Smooth muscle cell (in vitro differentiated cells): Measurements from ENCODE around the gene SORCS3. TPM values are rescaled to one million over a fixed set of nuclear protein-coding genes. Genes with fewer than 3 reads are reported as not detected.

Experiments used
- DNase-seq: peaks from one replicate; lab custom pipeline; 2025; ENCODE audit not compliant: unreplicated experiment; lab: John Stamatoyannopoulos, UW
- H2AFZ ChIP-seq: fragments of 200-600 bp; sonication (generic); 2 replicates; pipeline ENCODE4 v1.6.0; 2016; ENCODE audit warnings: antibody characterized with exemption, low read depth, mild to moderate bottlenecking
- H3F3A ChIP-seq: fragments of 200-600 bp; sonication (generic); 2 replicates; pipeline ENCODE4 v1.6.0; 2017; ENCODE audit warnings: antibody characterized with exemption, low read depth
- H3K27ac ChIP-seq: fragments of 200-600 bp; sonication (generic); 2 replicates; pipeline ENCODE4 v1.5.1; 2016; ENCODE audit warnings: low read depth, mild to moderate bottlenecking
- H3K27me3 ChIP-seq: fragments of 200-600 bp; sonication (generic); 2 replicates; pipeline ENCODE4 v1.6.1; 2016; ENCODE audit warnings: low read depth, mild to moderate bottlenecking
- H3K36me3 ChIP-seq: fragments of 200-600 bp; sonication (generic); 2 replicates; pipeline ENCODE4 v1.5.1; 2016; ENCODE audit warnings: low read depth
- H3K4me1 ChIP-seq: fragments of 200-600 bp; sonication (generic); 2 replicates; pipeline ENCODE4 v1.5.1; 2016; ENCODE audit warnings: low read depth
- H3K4me2 ChIP-seq: fragments of 200-600 bp; sonication (generic); 2 replicates; pipeline ENCODE4 v1.6.0; 2016; ENCODE audit warnings: mild to moderate bottlenecking
- H3K4me3 ChIP-seq: fragments of 200-600 bp; sonication (generic); 2 replicates; pipeline ENCODE4 v1.5.1; 2016; ENCODE audit warnings: mild to moderate bottlenecking
- H3K79me2 ChIP-seq: fragments of 200-600 bp; sonication (generic); 2 replicates; pipeline ENCODE4 v1.6.0; 2016; ENCODE audit warnings: low read depth, mild to moderate bottlenecking
- H3K9ac ChIP-seq: fragments of 200-600 bp; sonication (generic); 2 replicates; pipeline ENCODE4 v1.6.0; 2016; ENCODE audit warnings: low read depth
- H3K9me3 ChIP-seq: fragments of 200-600 bp; sonication (generic); replicated peaks from 2 replicates; pipeline ENCODE4 v1.5.1; 2016; ENCODE audit warnings: low read depth
- H4K20me1 ChIP-seq: fragments of 200-600 bp; sonication (generic); 2 replicates; pipeline ENCODE4 v1.6.0; 2016; ENCODE audit warnings: low read depth
- WGBS: methylation state at CpG from one replicate; pipeline ENCODE4 v1.1.7; 2016; ENCODE audit warnings: low lambda C conversion rate; 5-methylcytosine and 5-hydroxymethylcytosine counted together
- polyA plus RNA-seq: library from polyadenylated mRNA; unstranded; fragments of >200 nt; fragmentation: Nextera tagmentation; extraction: Ambion mirVana; gene quantifications from 2 replicates; pipeline ENCODE4 v1.2.1, GENCODE V29; 2016
- total RNA-seq: library from RNA; depleted of rRNA; stranded (reverse); fragments of >200 nt; gene quantifications from 2 replicates; pipeline ENCODE4 v1.2.3, GENCODE V29; 2014
- TF ChIP-seq, protein P1 (sequence below): fragments of 200-600 bp; sonication (generic); IDR thresholded peaks from 2 replicates; pipeline ENCODE4 v1.5.1; 2017; ENCODE audit warnings: borderline replicate concordance, mild to moderate bottlenecking, antibody characterized with exemption; ENCODE audit not compliant: insufficient read depth, poor library complexity, severe bottlenecking

SORCS3 gene
- total and polyA plus RNA-seq, 2 experiments from 2014 or later, result not detected

DNA sequence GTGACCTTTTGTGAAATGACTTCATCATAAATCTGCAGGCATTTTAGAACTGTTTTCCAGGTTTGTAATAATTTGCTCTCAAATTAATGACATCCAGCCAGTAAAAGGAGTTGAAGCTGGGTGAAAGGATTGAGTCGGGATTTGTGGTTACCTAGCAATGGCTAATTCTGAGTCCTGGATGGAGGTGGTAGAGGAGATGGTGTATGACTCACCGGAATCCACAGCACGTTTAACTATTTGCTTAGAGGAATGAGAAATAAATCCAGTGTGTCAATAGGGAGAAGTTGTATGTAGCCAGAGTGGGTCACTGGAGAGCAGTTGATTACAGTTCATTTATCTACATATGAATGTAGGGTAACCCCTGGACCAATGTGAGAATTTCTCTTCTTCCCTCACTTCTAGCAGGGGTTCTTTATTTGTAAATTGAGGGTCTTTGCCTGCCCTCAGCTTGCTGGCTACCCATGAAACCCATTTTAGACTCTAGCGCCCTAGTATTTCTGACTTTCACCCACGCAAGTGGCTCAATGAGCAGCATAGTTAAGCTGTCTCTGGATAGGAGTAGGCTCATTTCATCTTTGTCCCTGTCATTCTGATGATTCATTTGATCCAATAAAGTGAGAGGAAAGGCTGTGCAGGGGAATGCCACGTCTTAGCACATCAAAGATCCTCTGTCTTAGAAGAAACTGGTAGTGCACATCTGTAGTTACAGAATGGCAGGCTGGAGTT is 547.8 kb downstream of the SORCS3 start:
- no peak for DNase-seq
- no peaks in the 10 kb centered on the region for H3K79me2 ChIP-seq
- WGBS, result 32% methylated on average over 6 of the region's 6 CpGs
- H3K4me1 ChIP-seq, result peaks cover 6% of the 10 kb centered on the region
- H3K9me3 ChIP-seq, result no peaks in the 10 kb centered on the region
- TF ChIP-seq, protein P1, sequence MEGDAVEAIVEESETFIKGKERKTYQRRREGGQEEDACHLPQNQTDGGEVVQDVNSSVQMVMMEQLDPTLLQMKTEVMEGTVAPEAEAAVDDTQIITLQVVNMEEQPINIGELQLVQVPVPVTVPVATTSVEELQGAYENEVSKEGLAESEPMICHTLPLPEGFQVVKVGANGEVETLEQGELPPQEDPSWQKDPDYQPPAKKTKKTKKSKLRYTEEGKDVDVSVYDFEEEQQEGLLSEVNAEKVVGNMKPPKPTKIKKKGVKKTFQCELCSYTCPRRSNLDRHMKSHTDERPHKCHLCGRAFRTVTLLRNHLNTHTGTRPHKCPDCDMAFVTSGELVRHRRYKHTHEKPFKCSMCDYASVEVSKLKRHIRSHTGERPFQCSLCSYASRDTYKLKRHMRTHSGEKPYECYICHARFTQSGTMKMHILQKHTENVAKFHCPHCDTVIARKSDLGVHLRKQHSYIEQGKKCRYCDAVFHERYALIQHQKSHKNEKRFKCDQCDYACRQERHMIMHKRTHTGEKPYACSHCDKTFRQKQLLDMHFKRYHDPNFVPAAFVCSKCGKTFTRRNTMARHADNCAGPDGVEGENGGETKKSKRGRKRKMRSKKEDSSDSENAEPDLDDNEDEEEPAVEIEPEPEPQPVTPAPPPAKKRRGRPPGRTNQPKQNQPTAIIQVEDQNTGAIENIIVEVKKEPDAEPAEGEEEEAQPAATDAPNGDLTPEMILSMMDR, result no peak
- peak overlapping the region; percentile 61 for H3K9ac ChIP-seq
- no peak overlapping the region for H2AFZ ChIP-seq
- H4K20me1 ChIP-seq, result no peaks in the 10 kb centered on the region
- H3K27ac ChIP-seq, result peak overlapping the region; percentile 81
- peaks cover 21% of the 10 kb centered on the region for H3K27me3 ChIP-seq
- H3F3A ChIP-seq, result no peaks in the 10 kb centered on the region
- no peaks in the 10 kb centered on the region for H3K36me3 ChIP-seq
- H3K4me2 ChIP-seq, result peak overlapping the region; percentile 48
- no peak overlapping the region for H3K4me3 ChIP-seq

GRCh38 chr10:105189463-105189800 is 548.3 kb downstream of the SORCS3 start:
- no peak overlapping the region for H2AFZ ChIP-seq
- H3K4me3 ChIP-seq, result no peak overlapping the region
- peak overlapping the region; percentile 81 for H3K27ac ChIP-seq
- peaks cover 6% of the 10 kb centered on the region for H3K4me1 ChIP-seq
- H3K4me2 ChIP-seq, result peak overlapping the region; percentile 22
- peak overlapping the region; percentile 61 for H3K9ac ChIP-seq
- H4K20me1 ChIP-seq, result no peaks in the 10 kb centered on the region
- DNase-seq, result no peak
- H3F3A ChIP-seq, result no peaks in the 10 kb centered on the region
- 77% methylated on average over 2 of the region's 2 CpGs for WGBS
- TF ChIP-seq, protein P1, result no peak
- no peaks in the 10 kb centered on the region for H3K36me3 ChIP-seq
- H3K27me3 ChIP-seq, result peaks cover 21% of the 10 kb centered on the region
- H3K9me3 ChIP-seq, result no peaks in the 10 kb centered on the region
- no peaks in the 10 kb centered on the region for H3K79me2 ChIP-seq

DNA sequence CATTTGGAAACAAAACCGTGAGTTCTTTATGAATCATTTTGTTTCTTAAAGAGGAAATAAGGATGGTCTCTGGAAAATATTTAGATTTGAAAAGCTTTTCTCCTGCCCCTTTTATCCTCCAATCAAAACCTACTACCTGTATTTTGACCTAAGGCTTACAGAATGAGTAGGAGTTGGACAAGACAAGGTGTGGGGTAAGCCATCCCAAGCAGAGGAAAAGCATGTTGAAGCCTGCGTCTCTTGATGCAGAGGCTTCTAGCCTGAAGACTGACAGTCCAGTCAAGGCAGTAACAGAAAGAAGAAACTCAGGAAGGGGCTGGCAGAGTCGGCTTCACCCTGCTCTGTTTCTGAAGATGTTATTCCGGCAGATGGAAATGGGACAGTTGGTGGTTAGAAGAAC is 551.1 kb downstream of the SORCS3 start:
- DNase-seq, result no peak
- H3K9ac ChIP-seq, result no peak overlapping the region
- no peaks in the 10 kb centered on the region for H4K20me1 ChIP-seq
- no peak overlapping the region for H3K4me3 ChIP-seq
- H3K36me3 ChIP-seq, result no peaks in the 10 kb centered on the region
- H3K79me2 ChIP-seq, result no peaks in the 10 kb centered on the region
- no peaks in the 10 kb centered on the region for H3K9me3 ChIP-seq
- TF ChIP-seq, protein P1, result no peak
- no peak overlapping the region for H3K27ac ChIP-seq
- H3K4me1 ChIP-seq, result peaks cover 6% of the 10 kb centered on the region
- H3K4me2 ChIP-seq, result no peak overlapping the region
- peaks cover 36% of the 10 kb centered on the region for H3K27me3 ChIP-seq
- WGBS, result 88% methylated on average over 4 of the region's 4 CpGs
- H3F3A ChIP-seq, result no peaks in the 10 kb centered on the region
- H2AFZ ChIP-seq, result no peak overlapping the region

- no peaks in the 10 kb centered on the region for H3K79me2 ChIP-seq
- no peak for DNase-seq
- H2AFZ ChIP-seq, result no peak overlapping the region
- no peaks in the 10 kb centered on the region for H4K20me1 ChIP-seq
- no peak overlapping the region for H3K9ac ChIP-seq
- no peaks in the 10 kb centered on the region for H3K36me3 ChIP-seq
- no peak overlapping the region for H3K27ac ChIP-seq
- no peak overlapping the region for H3K4me2 ChIP-seq
- H3K27me3 ChIP-seq, result peaks cover 37% of the 10 kb centered on the region
- H3F3A ChIP-seq, result no peaks in the 10 kb centered on the region
- H3K4me3 ChIP-seq, result no peak overlapping the region
- no peaks in the 10 kb centered on the region for H3K4me1 ChIP-seq
- 91% methylated on average over 2 of the region's 2 CpGs for WGBS
- H3K9me3 ChIP-seq, result no peaks in the 10 kb centered on the region
- TF ChIP-seq, protein P1, result no peak
Measured at GRCh38 chr10:105192861-105193260, 551.8 kb downstream of the SORCS3 start.
